Prostate gland (tissue), 2 donors: Measurements from ENCODE around the gene GH2. TPM values are rescaled to one million over a fixed set of nuclear protein-coding genes. Genes with fewer than 3 reads are reported as not detected.
"Not testable (repeated sequence)": the region's sequence is repeated elsewhere in the genome, so short reads cannot be mapped to it uniquely, and the experiment has no call there.

Source experiments
- DNase-seq: peaks from one replicate; pipeline ENCODE4 v3.0.0-alpha.2; 2019; ENCODE audit warnings: low spot score
- H3K27ac ChIP-seq, 2 donors: fragments of 200-600 bp; sonication (generic); 2 replicates each; pipeline ENCODE4 v1.5.1; 2017 to 2019
- H3K27me3 ChIP-seq: fragments of 200-600 bp; sonication (generic); replicated peaks from 2 replicates; pipeline ENCODE4 v1.5.1; 2019; ENCODE audit not compliant: insufficient read depth
- H3K36me3 ChIP-seq, 2 donors: fragments of 200-600 bp; sonication (generic); 1 replicate in 1 of 2; 2 replicates in 1 of 2; pipeline versions ENCODE4 v1.5.1 to v1.8.1; 2017 to 2019
- H3K4me1 ChIP-seq: fragments of 200-600 bp; sonication (generic); replicated peaks from 2 replicates; pipeline ENCODE4 v1.5.1; 2019
- H3K4me3 ChIP-seq, 2 donors: fragments of 200-600 bp; sonication (generic); 2 replicates each; pipeline ENCODE4 v1.5.1; 2017 to 2019
- H3K9me3 ChIP-seq: fragments of 200-600 bp; sonication (generic); 2 replicates; pipeline ENCODE4 v1.5.1; 2017
- CTCF ChIP-seq, 4 experiments: fragments of 200-600 bp in 2 of 4; fragments of 450-650 bp in 2 of 4; sonication (generic) in 2 of 4; IDR thresholded peaks; 1 replicate in 3 of 4; 2 replicates in 1 of 4; pipeline ENCODE4 v1.5.1; 2016 to 2019; ENCODE audit warnings: antibody characterized with exemption in 4 of 4, mild to moderate bottlenecking in 2 of 4, moderate library complexity in 2 of 4
- POLR2A ChIP-seq: fragments of 450-650 bp; IDR thresholded peaks from one replicate; pipeline ENCODE4 v1.6.1; 2016; ENCODE audit warnings: antibody characterized with exemption, mild to moderate bottlenecking
- POLR2AphosphoS5 ChIP-seq: sonication (generic); formaldehyde crosslinking; IDR thresholded peaks from one replicate; pipeline ENCODE4 v1.6.1; 2017; ENCODE audit warnings: antibody characterized with exemption
- WGBS: methylation state at CpG from one replicate; pipeline ENCODE4 v1.1.5; 2018; 5-methylcytosine and 5-hydroxymethylcytosine counted together
- intact Hi-C: fragments of 100-400 bp; cut with DNase I; formaldehyde crosslinking; loops from one replicate; pipeline ENCODE4 v1.14.2; 2022
- total RNA-seq, 2 donors: library from RNA; depleted of rRNA; stranded (reverse); fragments of >200 nt; gene quantifications; one replicate each; pipeline ENCODE4 v1.1.0, GENCODE V29; 2016

GH2 gene
- total RNA-seq, 2 donors from 2014 or later, result not detected

GRCh38 chr17:63871646-63872365 is 9.9 kb downstream of the GH2 start:
- H3K9me3 ChIP-seq, intact Hi-C loops, DNase-seq, H3K36me3 ChIP-seq, H3K4me1 ChIP-seq, H3K27ac ChIP-seq, H3K27me3 ChIP-seq, H3K4me3 ChIP-seq: not testable (repeated sequence)
- WGBS, result 94% methylated on average over 14 of the region's 15 CpGs

DNA sequence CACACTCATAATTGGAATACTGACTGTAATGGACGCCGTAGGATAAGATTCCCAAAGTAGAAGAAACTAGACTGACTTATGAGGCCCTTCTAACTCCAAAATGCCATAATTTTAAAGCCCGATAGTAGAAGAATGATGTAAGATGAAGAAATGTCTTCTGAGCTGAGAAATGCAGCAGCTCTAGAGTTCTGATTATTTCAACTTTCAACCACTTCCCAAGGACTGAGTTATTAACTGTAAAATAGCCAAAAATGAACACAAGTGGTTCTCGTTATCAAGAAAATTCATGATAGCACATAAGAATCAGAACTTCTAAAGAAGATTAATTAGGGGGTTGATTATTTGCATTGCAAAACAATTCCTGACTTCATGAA is 11.5 kb downstream of the GH2 start:
- intact Hi-C loops, result not testable (repeated sequence)

DNA sequence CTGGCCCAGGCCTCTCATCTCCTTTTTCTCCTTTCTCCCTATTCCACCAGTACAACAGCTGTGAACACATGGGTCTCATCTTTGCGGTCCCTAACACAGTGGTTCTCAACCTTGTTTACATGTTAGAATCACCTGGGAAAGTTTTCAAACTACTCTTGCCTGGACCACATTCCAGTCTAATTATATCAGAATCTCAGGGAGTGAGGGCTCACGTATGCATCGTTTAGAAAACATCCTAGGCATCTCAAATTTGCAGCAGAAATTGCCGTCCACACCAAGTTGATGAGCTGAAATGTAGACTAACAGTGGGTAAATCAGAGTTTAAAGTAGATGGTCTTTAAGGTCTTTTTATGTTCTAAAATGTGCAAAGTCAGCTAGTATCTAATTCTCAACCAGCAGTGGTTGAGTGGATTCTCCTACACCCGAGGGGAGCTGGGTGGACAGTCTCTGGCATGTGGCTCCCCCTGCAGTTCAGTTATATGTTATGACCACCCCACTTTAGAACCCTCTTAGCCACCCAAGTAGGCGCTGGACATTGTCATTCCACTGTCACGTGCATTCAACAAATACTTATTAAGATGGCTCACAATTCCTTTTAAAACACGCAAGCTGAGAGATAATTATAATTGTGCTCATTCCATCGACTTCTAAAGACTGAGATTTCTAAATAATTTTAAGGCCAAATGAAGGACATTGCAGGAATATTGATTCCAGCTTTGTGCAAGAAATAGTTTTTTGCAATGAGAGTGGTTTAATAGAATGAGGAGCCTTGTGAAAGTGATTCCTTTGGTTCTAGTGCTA is 12.1 kb downstream of the GH2 start:
- H3K36me3 ChIP-seq, DNase-seq, intact Hi-C loops, H3K4me1 ChIP-seq, H3K4me3 ChIP-seq, H3K9me3 ChIP-seq, H3K27ac ChIP-seq, H3K27me3 ChIP-seq: not testable (repeated sequence)
- WGBS, result 42% methylated on average over 9 of the region's 9 CpGs

More for the DNA sequence above, 11.5 kb downstream of the GH2 start:
- not testable (repeated sequence) for H3K36me3 ChIP-seq, DNase-seq, H3K9me3 ChIP-seq, H3K27me3 ChIP-seq, H3K27ac ChIP-seq, H3K4me1 ChIP-seq, H3K4me3 ChIP-seq
- 84% methylated on average over 4 of the region's 4 CpGs for WGBS

DNA sequence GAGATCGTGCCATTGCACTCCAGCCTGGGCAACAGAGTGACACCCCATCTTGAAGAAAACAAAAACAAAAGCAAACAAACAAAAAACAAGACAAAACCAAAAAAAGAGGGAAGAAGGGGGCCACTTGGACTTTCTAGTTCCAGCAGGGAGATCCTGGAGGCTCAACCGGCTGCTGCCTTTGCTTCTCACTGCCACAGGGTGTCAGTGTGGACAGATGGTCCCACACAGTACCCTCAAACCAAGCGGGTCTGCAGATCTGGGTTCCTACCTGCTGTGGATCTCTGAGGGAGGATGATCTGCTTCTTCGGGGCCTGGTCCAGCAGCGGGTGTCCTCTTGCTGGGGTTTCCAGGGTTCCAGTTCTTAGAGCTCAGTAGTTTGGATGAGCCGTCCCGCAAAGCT is 15.1 kb downstream of the GH2 start:
- DNase-seq, H3K4me3 ChIP-seq, H3K27me3 ChIP-seq, H3K4me1 ChIP-seq, H3K9me3 ChIP-seq, H3K36me3 ChIP-seq, H3K27ac ChIP-seq, intact Hi-C loops: not testable (repeated sequence)
- 85% methylated on average over 7 of the region's 7 CpGs for WGBS

- 82% methylated on average over 3 of the region's 3 CpGs for WGBS
- H3K27me3 ChIP-seq, result no peaks in the 10 kb centered on the region
- H3K9me3 ChIP-seq, result no peaks in the 10 kb centered on the region
- H3K4me3 ChIP-seq, result no peak overlapping the region
- DNase-seq, result no peak
- no peak overlapping the region for H3K27ac ChIP-seq
- no peaks in the 10 kb centered on the region for H3K36me3 ChIP-seq
- no peaks in the 10 kb centered on the region for H3K4me1 ChIP-seq
- intact Hi-C loops, result no loop called here
- TF ChIP-seq POLR2AphosphoS5, result no peak
- no peak for TF ChIP-seq CTCF (IDR thresholded peaks at IDR 0.05)
- TF ChIP-seq POLR2A, result no peak
Measured at GRCh38 chr17:63859257-63859656, 22.5 kb downstream of the GH2 start.

- H3K4me1 ChIP-seq, H3K36me3 ChIP-seq, H3K4me3 ChIP-seq, DNase-seq, H3K27me3 ChIP-seq, H3K9me3 ChIP-seq, intact Hi-C loops, H3K27ac ChIP-seq: not testable (repeated sequence)
- WGBS, result 88% methylated on average over 8 of the region's 8 CpGs
Measured at GRCh38 chr17:63856425-63856824, 25.3 kb downstream of the GH2 start.

- intact Hi-C loops, result no loop called here
- DNase-seq, result no peak
- WGBS, result 90% methylated on average over 8 of the region's 8 CpGs
- TF ChIP-seq CTCF (IDR thresholded peaks at IDR 0.05), result no peak
- TF ChIP-seq POLR2A, result no peak
- TF ChIP-seq POLR2AphosphoS5, result no peak
- no peaks in the 10 kb centered on the region for H3K4me1 ChIP-seq
- H3K27ac ChIP-seq, result no peak overlapping the region
- H3K36me3 ChIP-seq, result no peaks in the 10 kb centered on the region
- no peaks in the 10 kb centered on the region for H3K27me3 ChIP-seq
- H3K4me3 ChIP-seq, result no peak overlapping the region
- no peaks in the 10 kb centered on the region for H3K9me3 ChIP-seq
Measured at GRCh38 chr17:63855185-63855584, 26.6 kb downstream of the GH2 start.
